T-helper 1 cell (primary cell): Measurements from ENCODE around the gene AATF.

ENCODE experiments used
- DNase-seq, 5 donors: peaks; one replicate each; pipeline ENCODE4 v3.0.0-alpha.2; 2012 to 2020

The AATF gene

DNA sequence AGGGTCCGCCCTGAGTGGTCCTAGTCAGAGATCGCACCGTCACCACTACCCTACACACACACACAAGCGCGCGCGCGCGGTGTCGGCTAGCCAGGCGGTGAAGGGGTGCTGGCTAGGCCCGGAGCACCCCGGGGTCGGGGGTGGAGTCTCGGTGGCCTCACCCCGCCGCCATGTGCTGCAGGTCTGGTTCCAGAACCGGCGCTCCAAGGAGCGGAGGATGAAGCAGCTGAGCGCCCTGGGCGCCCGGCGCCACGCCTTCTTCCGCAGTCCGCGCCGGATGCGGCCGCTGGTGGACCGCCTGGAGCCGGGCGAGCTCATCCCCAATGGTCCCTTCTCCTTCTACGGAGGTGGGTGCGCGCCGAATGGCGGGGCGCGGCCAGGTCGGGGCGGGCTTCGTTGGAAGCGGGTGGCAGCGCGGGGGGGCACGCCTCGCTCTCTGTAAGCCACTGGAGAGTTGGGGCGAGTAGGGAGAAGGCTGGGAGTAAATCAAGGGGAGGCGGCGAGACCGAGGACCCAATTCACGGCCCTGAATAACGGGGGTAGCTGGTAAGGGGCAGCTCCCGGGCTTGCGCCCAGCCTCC, 6.6 kb upstream of the AATF start:
- no peak for DNase-seq

DNA sequence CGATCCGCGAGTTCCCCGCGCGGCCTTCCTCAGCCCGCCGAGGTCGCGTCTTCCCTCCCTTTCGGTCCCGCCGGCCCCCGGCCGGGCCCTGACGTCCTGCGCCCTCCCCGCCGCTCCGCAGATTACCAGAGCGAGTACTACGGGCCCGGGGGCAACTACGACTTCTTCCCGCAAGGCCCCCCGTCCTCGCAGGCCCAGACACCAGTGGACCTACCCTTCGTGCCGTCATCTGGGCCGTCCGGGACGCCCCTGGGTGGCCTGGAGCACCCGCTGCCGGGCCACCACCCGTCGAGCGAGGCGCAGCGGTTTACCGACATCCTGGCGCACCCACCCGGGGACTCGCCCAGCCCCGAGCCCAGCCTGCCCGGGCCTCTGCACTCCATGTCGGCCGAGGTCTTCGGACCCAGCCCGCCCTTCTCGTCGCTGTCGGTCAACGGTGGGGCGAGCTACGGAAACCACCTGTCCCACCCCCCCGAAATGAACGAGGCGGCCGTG, 6.1 kb upstream of the AATF start:
- DNase-seq, result no peak

- DNase-seq, result no peak
Measured at GRCh38 chr17:36943250-36944191, 5.2 kb upstream of the AATF start.

GRCh38 chr17:36944553-36944952, 4.2 kb upstream of the AATF start:
- DNase-seq, result no peak

DNA sequence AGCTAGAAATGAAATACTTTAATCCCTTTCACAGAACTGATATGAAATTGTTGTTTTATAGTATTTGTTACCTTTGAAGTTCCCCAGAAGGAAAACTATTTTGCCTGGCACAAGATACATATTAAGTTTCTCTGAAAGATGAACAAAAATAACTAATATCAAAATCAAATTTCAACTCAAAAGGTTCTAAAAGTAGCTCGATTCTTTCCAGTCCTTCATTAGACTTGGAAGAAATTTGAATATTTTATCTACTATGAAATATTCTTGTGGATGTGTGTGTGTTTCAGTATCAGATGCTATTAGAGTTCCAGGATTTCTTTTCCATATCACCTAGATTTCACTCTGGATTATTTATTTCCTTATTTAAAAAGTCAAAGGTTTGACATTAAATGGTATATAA, 3.6 kb upstream of the AATF start:
- no peak for DNase-seq

DNA sequence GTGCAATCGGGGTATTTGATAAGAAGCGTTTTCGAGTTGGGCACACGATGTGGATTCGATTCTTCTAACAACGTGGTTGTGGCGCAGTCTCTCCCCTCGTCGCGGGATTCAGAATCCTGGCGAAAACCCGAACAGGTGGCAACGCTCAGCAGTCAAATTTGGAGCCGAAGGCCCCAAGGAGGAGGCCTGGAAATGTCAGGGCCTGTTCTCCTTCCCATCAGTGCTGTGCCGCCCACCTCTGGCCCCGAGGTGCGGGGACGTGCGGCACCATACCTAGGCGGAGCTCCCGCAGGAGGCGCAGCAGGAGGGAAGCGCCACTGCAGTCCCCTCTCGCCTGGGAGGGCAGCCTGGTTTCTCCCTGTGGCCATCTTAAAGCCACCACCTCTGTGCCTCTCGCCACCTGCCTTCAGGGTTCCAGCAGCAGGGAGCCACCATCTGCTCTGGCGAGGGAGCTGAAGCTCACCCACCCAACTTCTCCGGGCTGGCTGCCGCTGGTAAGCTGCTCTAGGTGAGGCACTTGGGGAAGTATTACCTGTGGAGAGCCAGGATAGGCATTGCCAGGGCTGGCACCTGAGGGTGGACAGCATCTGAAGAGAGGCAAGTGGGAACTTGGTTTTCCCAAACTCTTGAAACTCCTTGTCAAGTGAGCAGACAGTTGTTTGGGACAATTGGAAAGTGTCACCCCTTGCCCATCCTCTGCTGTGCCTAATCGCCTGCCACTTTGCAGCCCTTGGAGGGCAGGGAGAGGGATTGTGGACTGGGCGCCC, 2.6 kb upstream of the AATF start:
- no peak for DNase-seq

DNA sequence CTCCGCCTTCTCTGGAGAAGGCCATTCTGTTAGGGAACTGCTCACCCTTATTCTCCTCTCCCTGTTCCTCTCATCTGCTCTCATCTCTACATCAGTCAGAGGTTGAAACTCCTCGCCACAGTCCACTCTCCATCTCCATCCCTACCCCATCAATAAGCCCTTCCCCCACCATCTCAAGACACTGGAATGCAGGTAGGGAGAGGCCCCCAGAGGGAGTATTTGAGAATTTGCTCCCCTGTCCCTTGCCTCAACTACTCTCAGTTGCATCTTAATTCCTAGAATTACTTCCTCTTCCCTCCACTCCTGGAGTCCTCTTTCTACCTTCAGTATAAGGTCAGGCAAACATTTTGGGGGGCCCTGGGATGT, 2.0 kb upstream of the AATF start:
- no peak for DNase-seq

DNA sequence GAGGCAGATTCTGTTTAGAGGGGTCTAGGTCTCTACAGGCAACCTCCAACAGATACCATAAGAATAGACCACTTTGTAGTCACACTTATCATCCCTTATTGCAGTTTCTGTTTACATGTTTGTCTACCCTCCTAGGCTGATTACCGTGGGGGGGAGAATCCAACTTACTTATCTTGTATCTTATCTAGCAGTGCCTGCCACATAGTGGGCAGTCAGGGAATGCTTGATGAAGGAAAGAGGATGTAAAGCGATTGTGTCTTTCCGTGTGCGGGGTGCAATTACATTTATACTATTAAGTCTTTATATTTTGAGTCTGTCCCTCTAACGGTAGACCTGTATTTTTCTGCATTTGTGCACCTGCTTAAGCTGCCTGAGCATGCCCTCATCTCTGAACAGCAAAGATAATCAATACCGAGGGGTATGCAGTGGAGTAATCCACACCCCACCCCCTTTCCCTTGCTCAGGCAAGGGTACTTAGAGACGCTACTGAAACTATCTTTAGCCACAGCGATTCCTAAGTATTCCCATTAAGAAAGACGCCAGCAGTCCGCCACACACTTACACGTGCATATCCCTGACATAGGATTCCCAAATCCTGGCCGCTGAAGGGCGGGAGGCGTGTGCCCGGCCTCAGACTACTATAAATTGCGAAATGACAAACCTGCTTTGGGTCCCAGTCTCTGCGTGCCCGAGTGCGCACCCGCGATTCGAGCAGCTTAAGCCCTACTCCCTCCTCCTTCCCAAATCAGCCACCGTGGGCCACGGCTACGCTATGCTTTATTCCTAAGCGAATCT, 635 bp upstream of the AATF start:
- no peak for DNase-seq

- DNase-seq, result no peak
Measured at GRCh38 chr17:36949461-36949927, 740 bp downstream of the AATF start.

DNA sequence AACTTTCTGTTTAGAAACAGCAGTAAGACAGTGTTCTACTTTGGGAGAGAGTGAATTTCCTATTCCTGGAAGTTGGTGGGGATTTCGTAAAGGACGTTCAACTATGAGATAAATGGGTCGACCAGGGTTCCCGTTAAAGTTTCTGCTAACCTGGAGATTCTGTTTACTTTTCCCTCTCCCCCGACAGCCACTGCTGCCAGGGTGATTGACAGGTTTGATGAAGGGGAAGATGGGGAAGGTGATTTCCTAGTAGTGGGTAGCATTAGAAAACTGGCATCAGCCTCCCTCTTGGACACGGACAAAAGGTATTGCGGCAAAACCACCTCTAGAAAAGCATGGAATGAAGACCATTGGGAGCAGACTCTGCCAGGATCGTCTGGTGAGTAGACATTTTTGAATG, 1.3 kb downstream of the AATF start:
- DNase-seq, result no peak

- DNase-seq, result no peak
Measured at GRCh38 chr17:36951084-36951789, 2.5 kb downstream of the AATF start.

- DNase-seq, result no peak
Measured at GRCh38 chr17:36971508-36971907, 22.8 kb downstream of the AATF start.

- no peak for DNase-seq
Measured at GRCh38 chr17:36972186-36972700, 23.5 kb downstream of the AATF start.

- DNase-seq, result no peak
Measured at GRCh38 chr17:36972905-36973304, 24.2 kb downstream of the AATF start.

DNA sequence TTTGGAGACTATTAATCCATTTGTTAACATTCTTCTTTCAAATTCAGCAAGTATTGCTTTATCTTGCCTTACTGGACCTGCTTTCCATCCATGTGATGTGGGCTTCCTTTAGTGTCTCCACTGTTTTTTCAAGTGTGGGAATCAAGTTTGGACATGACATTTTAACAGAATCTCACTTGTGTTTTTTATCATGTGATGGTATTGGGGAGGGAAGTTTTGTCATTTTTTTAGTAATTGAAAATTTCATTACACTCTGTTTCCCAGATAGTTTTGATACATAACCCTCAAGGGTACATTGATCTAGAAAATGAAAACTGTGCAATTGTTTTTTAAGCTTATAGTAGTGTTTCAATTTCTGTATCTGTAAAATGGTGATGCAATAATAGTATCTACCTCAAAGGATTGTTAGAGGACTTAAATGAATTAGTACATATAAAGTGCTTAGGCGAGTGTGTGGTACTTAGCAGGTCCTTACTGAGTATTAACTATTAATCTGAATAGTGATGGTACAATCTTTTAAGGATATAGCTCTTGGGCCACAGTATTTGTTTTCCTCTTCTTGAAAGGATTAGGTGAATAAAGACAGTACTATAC, 27.3 kb downstream of the AATF start:
- no peak for DNase-seq

DNA sequence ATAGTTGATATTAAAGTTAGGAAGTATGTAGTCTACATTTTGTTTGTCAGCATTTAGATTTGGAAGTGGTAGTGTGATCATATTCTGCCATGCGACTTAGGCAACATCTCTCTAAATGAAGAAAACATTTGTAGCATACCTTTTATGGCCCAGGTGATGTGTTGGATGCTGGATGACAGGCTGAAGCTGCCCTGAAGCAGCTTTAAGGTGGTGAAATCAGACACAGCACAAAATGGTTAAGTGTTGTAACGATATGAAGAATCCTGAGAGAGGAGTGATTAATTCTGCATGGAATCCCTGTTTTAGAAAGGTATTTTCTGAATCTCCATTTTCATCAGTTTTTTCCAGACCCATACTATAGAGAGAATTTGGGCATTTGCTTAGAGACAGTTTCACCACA, 28.3 kb downstream of the AATF start:
- DNase-seq, result no peak

DNA sequence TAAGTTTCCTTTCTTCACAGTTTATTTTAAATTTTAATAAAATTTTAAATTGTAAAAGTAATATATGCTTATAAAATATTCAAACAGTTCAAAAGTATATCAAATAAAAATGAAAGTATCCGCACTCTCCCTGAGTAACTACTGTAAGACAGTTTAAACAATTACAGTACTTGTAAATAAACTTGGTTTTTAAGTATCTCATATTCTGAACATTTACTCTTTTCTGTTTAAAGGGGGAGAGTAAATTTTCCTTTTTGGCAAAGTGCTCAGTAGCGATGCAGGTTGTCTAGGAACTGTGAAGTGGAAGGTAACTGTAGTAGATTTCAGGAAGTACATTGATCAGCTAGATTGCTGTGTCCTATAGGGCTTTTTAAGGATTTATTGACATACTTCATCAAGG, 28.8 kb downstream of the AATF start:
- DNase-seq, result no peak

DNA sequence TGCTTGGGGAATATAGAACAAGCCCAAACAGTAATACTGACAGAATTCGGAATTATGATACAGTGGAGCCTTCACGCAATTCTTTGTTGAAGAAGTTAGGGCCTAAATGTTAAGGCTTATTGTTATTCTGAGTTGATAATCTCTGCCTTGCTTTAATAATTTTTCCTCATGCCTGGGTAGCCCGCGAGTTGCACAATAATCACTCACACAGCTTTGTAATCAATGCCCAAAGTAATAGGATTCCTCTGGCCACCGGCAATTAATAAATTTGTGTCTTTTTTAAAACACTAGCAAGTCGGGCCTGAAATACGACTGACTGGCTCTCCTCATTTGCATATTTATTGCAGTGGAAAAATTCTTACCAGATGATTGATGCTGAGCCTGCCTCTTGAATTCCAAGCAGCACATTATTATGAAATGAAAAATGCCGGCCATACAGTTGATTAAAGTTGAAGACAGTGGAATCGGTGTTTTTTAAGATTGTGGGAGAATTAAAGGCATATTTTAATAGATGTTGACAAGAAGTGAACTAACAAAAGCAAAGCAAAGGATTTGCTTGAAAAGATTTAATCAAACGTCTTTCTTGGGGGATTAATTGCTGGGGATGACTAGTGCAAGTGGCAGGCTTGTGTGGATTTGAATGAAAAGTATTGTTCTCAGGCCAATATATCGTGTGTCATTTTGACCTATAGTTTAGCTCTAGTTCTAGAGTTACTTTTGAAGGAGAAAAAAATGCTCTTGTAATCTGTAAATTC, 30.2 kb downstream of the AATF start:
- no peak for DNase-seq

GRCh38 chr17:36979565-36979941, 30.8 kb downstream of the AATF start:
- DNase-seq, result no peak

DNA sequence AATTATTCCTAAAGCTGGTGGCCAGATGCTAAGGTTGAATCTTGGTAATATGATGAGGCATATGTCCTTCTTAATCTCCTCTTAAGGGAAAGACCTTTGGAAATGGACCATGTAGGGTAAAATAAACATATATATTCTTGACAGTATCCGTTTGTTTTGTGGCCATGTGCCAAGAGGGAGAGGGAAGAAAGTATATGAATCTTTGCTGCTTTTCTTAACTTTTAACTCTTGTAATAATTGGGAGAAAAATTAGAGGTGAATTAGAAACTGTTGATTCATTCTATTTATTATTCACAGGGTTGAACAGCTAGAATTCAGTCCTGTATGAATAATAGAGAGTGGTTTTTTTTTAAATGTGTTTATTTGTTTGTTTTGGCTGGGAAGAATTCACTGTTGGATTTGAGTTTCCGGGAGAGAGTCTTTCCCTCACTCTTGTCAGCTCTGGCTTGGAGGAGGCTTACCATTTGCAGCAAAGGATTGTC, 31.6 kb downstream of the AATF start:
- no peak for DNase-seq
